Bronchial epithelial cell (primary cell): Measurements from ENCODE around the gene ARHGAP22. TPM values are rescaled to one million over a fixed set of nuclear protein-coding genes. Genes with fewer than 3 reads are reported as not detected.

Experiments
- DNase-seq: peaks from one replicate; pipeline ENCODE4 v3.0.0-alpha.2; 2010; ENCODE audit warnings: low read depth
- FAIRE-seq: peaks from 2 replicates; lab custom pipeline; 2011; peaks lifted over from hg19 to GRCh38; lab: Jason Lieb, UNC
- H3K27me3 ChIP-seq: 2 replicates; pipeline ENCODE4 v1.5.1; 2011; ENCODE audit warnings: low read length; ENCODE audit not compliant: control insufficient read depth, insufficient read depth
- H3K36me3 ChIP-seq: 2 replicates; pipeline ENCODE4 v1.5.1; 2011; ENCODE audit warnings: low read length; ENCODE audit not compliant: control insufficient read depth, insufficient read depth
- H3K4me3 ChIP-seq: 2 replicates; pipeline ENCODE4 v1.5.1; 2011; ENCODE audit warnings: mild to moderate bottlenecking, low read depth, low read length, control low read depth
- CTCF ChIP-seq: IDR thresholded peaks from 2 replicates; pipeline ENCODE4 v1.5.1; 2011; ENCODE audit warnings: mild to moderate bottlenecking, moderate library complexity, low read length, control low read depth, inconsistent platforms; ENCODE audit not compliant: insufficient read depth, severe bottlenecking
- total RNA-seq: library from RNA; depleted of rRNA; stranded (reverse); fragments of >200 nt; gene quantifications from 2 replicates; pipeline ENCODE4 v1.2.1, GENCODE V29; 2014

The ARHGAP22 gene
- total RNA-seq, 1 donor from 2014 or later: 9.0 TPM

DNA sequence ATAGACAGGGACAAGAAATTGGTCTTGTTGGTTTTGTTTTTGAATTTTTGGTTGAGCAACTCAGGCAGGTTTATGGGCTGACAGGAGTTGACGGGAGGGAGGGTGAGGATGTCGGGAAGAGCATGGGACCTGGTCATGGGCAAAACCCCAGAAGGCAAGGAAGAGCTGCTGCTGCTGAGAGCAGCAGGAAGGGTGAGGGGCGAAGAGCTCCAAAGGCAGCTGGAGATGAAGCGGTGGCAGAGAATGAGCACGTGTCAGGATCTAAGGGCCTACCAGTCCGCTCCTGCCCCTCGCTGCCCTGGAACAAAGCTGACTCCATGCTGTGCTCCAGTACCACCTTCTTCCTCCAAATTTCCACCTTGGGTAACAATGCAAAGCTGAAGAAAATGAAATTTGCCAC lies 84.3 kb downstream of the ARHGAP22 start:
- Histone ChIP-seq H3K4me3 (no peak overlapping the region), H3K36me3 (no peaks in the 10 kb centered on the region), H3K27me3 (peaks cover 5% of the 10 kb centered on the region)
- no peak for TF ChIP-seq CTCF
- no peak for FAIRE-seq
- no peak for DNase-seq

- DNase-seq: no peak
- no peak for FAIRE-seq
- Histone ChIP-seq H3K36me3 (no peaks in the 10 kb centered on the region), H3K4me3 (no peak overlapping the region), H3K27me3 (peaks cover 5% of the 10 kb centered on the region)
- TF ChIP-seq CTCF: no peak
Measured at GRCh38 chr10:48520184-48520506, 84.7 kb downstream of the ARHGAP22 start.

DNA sequence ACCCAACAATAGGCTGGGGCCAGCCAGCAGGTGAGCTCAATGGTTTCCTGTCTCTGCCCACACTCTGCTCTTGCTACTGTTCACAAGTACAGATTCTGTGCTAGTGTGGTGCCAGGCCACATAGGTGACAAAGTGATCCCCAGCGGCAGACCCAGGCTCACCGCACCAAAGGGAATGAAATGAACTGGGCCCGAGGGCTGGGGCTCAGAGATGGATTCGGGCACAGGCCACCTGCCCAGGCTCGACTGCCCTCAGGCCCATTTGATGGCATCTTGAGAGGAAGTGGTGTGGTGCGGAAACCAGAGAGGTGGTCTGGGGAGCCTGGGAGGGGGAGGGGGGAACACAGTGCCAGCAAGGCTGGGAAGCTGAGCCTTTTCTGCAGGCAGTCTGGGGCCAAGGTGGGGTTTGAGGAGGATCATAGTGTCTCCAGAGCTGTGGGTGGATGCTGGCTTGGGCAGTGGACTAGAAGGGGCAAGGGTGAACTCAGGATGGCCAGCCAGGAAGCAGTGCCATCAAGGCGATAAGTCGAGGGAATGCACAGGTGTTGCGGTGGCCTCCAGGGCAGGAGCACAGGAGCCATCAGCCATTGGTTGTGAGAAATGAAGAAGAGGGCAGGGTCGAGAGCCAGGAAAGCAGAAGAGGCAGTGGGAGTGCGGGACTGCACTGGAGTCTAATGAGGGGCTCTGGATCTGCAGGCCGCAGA lies 85.2 kb downstream of the ARHGAP22 start:
- TF ChIP-seq CTCF: no peak
- H3K27me3 ChIP-seq: peaks cover 4% of the 10 kb centered on the region
- FAIRE-seq (no peak), DNase-seq (no peak)
- no peak overlapping the region for H3K4me3 ChIP-seq
- no peaks in the 10 kb centered on the region for H3K36me3 ChIP-seq

DNA sequence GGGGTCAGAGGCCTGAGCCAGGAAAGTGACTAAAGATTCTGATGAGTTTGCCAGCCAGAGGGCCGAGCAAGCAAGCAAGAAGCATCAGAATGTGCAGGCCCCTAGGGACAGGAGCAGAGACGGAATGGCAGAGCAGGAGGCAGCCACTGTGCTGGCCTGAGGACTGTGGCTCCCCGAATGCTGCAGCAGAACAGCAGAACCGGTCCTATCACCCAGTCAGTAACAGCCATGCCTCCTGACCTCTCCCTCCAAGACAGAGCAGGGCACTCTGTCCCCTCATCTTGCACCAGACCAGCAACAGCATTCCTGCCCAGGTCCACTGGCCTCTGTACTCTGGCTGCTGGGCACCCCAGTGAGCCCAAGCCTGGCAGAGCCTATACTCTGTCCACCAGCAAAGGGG lies 85.9 kb downstream of the ARHGAP22 start:
- H3K27me3 ChIP-seq: peaks cover 4% of the 10 kb centered on the region
- no peaks in the 10 kb centered on the region for H3K36me3 ChIP-seq
- H3K4me3 ChIP-seq: no peak overlapping the region
- FAIRE-seq: no peak
- no peak for TF ChIP-seq CTCF
- DNase-seq: no peak

- Histone ChIP-seq H3K27me3 (peaks cover 5% of the 10 kb centered on the region), H3K4me3 (no peak overlapping the region), H3K36me3 (no peaks in the 10 kb centered on the region)
- DNase-seq (no peak), FAIRE-seq (no peak)
- no peak for TF ChIP-seq CTCF
Measured at GRCh38 chr10:48517911-48518811, 86.7 kb downstream of the ARHGAP22 start.
